Calu3 (cell line): ENCODE data around the gene TYROBP. TPM values are rescaled to one million over a fixed set of nuclear protein-coding genes. Genes with fewer than 3 reads are reported as not detected.

Experiments
- BruUV-seq: library from RNA; stranded (reverse); fragments of 400-500 nt; replicated peaks from 2 replicates; lab custom pipeline; 2021; lab: Mats Ljungman, UMichigan
- CTCF ChIA-PET: fragments of 300-600 bp; sonication (Branson Sonifier 250); formaldehyde crosslinking; loops from one replicate; lab custom pipeline; 2022; ENCODE audit warnings: antibody characterized with exemption; lab: Charles Lee
- DNase-seq: peaks from one replicate; pipeline ENCODE4 v3.0.0; 2022
- H3K27ac Mint-ChIP-seq: one replicate; pipeline ENCODE4 v1.8.0; 2022; ENCODE audit warnings: mixed read lengths; ENCODE audit not compliant: unreplicated experiment
- H3K27me3 Mint-ChIP-seq: one replicate; pipeline ENCODE4 v1.8.0; 2022; ENCODE audit warnings: mixed read lengths; ENCODE audit not compliant: unreplicated experiment
- H3K36me3 Mint-ChIP-seq: one replicate; pipeline ENCODE4 v1.8.0; 2022; ENCODE audit warnings: mild to moderate bottlenecking, moderate library complexity, mixed read lengths; ENCODE audit not compliant: insufficient read depth, unreplicated experiment
- H3K4me1 Mint-ChIP-seq: one replicate; pipeline ENCODE4 v1.8.0; 2022; ENCODE audit warnings: mild to moderate bottlenecking, low read depth, mixed read lengths; ENCODE audit not compliant: unreplicated experiment
- H3K4me3 Mint-ChIP-seq: one replicate; pipeline ENCODE4 v1.8.0; 2022; ENCODE audit warnings: mild to moderate bottlenecking, low read depth, moderate library complexity, mixed read lengths; ENCODE audit not compliant: unreplicated experiment
- H3K9me3 Mint-ChIP-seq: one replicate; pipeline ENCODE4 v1.8.0; 2022; ENCODE audit warnings: low read depth, mixed read lengths; ENCODE audit not compliant: unreplicated experiment
- CTCF ChIP-seq: fragments of 200-600 bp; IDR thresholded peaks from one replicate; pipeline ENCODE4 v1.8.0; 2022; ENCODE audit warnings: antibody characterized with exemption; ENCODE audit not compliant: unreplicated experiment
- intact Hi-C: fragments of 100-400 bp; cut with micrococcal nuclease; formaldehyde crosslinking; loops from one replicate; pipeline ENCODE4 v1.10.0; 2022; ENCODE audit not compliant: unreplicated experiment
- total RNA-seq: library from RNA; stranded (reverse); gene quantifications from 2 replicates; pipeline ENCODE4 v1.2.3, GENCODE V29; 2022

The TYROBP gene
- total RNA-seq, 1 experiment from 2014 or later: not detected

DNA sequence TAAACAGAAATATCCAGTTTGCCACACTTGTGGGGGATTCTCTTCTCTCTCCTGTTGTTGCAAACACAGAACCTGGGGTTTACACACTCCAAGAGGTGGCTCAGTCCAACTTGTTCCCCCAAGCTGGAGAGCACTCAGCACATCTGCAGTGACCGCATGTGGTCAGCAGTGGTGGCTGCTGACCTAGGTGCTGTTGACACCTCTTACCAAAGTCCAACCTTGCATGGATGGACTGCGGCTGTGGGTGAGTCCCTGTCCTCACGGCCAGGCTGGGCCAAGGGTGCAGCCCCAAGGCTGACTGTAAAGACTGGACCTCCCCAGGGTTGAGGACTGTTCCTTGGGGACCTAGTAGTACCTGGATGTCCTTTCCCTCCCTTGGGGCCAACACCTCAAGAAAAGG lies 34.1 kb upstream of the TYROBP start:
- no TSS peak for BruUV-seq

DNA sequence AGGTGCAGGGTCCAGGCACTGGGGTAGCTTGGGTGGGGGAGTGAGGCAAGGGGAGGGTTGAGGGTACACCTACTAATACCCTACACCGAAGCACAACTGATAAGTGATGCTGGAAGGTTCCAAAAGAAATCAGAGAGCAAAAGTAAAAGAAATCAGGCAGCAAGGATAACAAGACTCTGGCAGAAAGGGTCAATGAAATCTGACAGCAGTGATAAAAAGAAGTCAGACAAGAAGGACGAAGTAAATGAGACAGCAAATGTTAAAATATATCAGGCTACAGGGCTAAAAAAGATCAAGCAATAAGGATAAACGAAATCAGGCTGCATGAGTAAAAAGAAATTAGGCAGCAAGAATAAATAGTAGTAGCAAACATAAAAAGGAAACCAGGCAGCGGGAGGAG lies 32.7 kb upstream of the TYROBP start:
- DNase-seq: no peak
- TF ChIP-seq CTCF: no peak
- no peaks in the 10 kb centered on the region for H3K9me3 Mint-ChIP-seq
- no peak overlapping the region for H3K4me3 Mint-ChIP-seq
- H3K27me3 Mint-ChIP-seq: no peaks in the 10 kb centered on the region
- H3K36me3 Mint-ChIP-seq: peaks cover 14% of the 10 kb centered on the region
- intact Hi-C loops: no loop called here
- CTCF ChIA-PET: no interaction called here
- no TSS peak for BruUV-seq
- no peak overlapping the region for H3K27ac Mint-ChIP-seq
- peaks cover 23% of the 10 kb centered on the region for H3K4me1 Mint-ChIP-seq

More for the DNA sequence above, 34.1 kb upstream of the TYROBP start:
- Mint-ChIP-seq H3K27ac (no peak overlapping the region), H3K4me3 (no peak overlapping the region), H3K9me3 (no peaks in the 10 kb centered on the region), H3K4me1 (peaks cover 17% of the 10 kb centered on the region), H3K27me3 (no peaks in the 10 kb centered on the region), H3K36me3 (peaks cover 17% of the 10 kb centered on the region)
- CTCF ChIA-PET: interaction anchor here (0.6 kb wide), 1 partner anchor 47 kb away, joined by 3 read pairs; no protein-coding TSS in a partner anchor
- no peak for TF ChIP-seq CTCF
- intact Hi-C loops: no loop called here
- DNase-seq: no peak

GRCh38 chr19:35940078-35940775 lies 32.1 kb upstream of the TYROBP start:
- Mint-ChIP-seq H3K27ac (no peak overlapping the region), H3K9me3 (no peaks in the 10 kb centered on the region), H3K36me3 (peaks cover 13% of the 10 kb centered on the region), H3K4me1 (peaks cover 27% of the 10 kb centered on the region), H3K4me3 (no peak overlapping the region), H3K27me3 (no peaks in the 10 kb centered on the region)
- CTCF ChIA-PET: interaction anchor here (1.0 kb wide), 1 partner anchor 9 kb away, joined by 3 read pairs; no protein-coding TSS in a partner anchor
- intact Hi-C loops: no loop called here
- DNase-seq: no peak
- BruUV-seq: no TSS peak
- TF ChIP-seq CTCF: no peak

- DNase-seq: no peak
Measured at GRCh38 chr19:35939307-35940077, 31.4 kb upstream of the TYROBP start.

More at GRCh38 chr19:35939307-35940077, 31.4 kb upstream of the TYROBP start:
- Mint-ChIP-seq H3K36me3 (peaks cover 13% of the 10 kb centered on the region), H3K4me1 (peaks cover 27% of the 10 kb centered on the region), H3K9me3 (no peaks in the 10 kb centered on the region), H3K27me3 (no peaks in the 10 kb centered on the region), H3K27ac (no peak overlapping the region), H3K4me3 (no peak overlapping the region)
- CTCF ChIA-PET: interaction anchor here (1.0 kb wide), 1 partner anchor 10 kb away, joined by 3 read pairs; no protein-coding TSS in a partner anchor
- no peak for TF ChIP-seq CTCF
- BruUV-seq: no TSS peak
- intact Hi-C loops: loop anchor here (10.0 kb wide), 1 partner anchor 195 kb away; the partner anchor contains the start of genes IGFLR1, LIN37, PSENEN and U2AF1L4
